K562 (cell line): ENCODE measurements around the gene UBE2H. TPM values are rescaled to one million over a fixed set of nuclear protein-coding genes. Genes with fewer than 3 reads are reported as not detected.

Experiments
- CBX2 ChIP-seq: fragments of 200-600 bp; sonication (generic); IDR thresholded peaks from one replicate; pipeline ENCODE4 v1.6.1; 2012; ENCODE audit warnings: mild to moderate bottlenecking, low read length, inconsistent platforms; ENCODE audit not compliant: insufficient read depth, poor library complexity, severe bottlenecking
- HOMEZ ChIP-seq: fragments of 250-450 bp; sonication (Bioruptor Pico); IDR thresholded peaks from 2 replicates; pipeline ENCODE4 v1.4.0; 2020; ENCODE audit warnings: mild to moderate bottlenecking, moderate library complexity
- ILK ChIP-seq: fragments of 450-650 bp; IDR thresholded peaks from 2 replicates; pipeline ENCODE4 v1.6.1; 2016; ENCODE audit warnings: missing genetic modification characterization, low read depth, mild to moderate bottlenecking, missing compliant biosample characterization, moderate library complexity, borderline replicate concordance
- MXD1 ChIP-seq: fragments of 250-450 bp; sonication (Bioruptor Pico); IDR thresholded peaks from 2 replicates; pipeline ENCODE4 v1.8.0; 2021; ENCODE audit warnings: borderline replicate concordance, mild to moderate bottlenecking, moderate library complexity; ENCODE audit not compliant: poor library complexity, severe bottlenecking
- OTX1 ChIP-seq: fragments of 450-650 bp; formaldehyde crosslinking; IDR thresholded peaks from 2 replicates; pipeline ENCODE4 v1.4.0; 2022; ENCODE audit warnings: mild to moderate bottlenecking
- PHB ChIP-seq: fragments of 250-450 bp; sonication (Bioruptor Pico); IDR thresholded peaks from 2 replicates; pipeline ENCODE4 v1.5.0; 2021
- SIX5 ChIP-seq, 2 experiments: IDR thresholded peaks; 2 replicates each; pipeline ENCODE4 v1.6.1; 2011; ENCODE audit warnings: low read length in 2 of 2, borderline replicate concordance in 1 of 2, low read depth in 1 of 2, mild to moderate bottlenecking in 1 of 2, moderate library complexity in 1 of 2; ENCODE audit not compliant: insufficient read depth in 1 of 2
- SMAD2 ChIP-seq: fragments of 150-350 bp; IDR thresholded peaks from 2 replicates; pipeline ENCODE4 v1.6.1; 2014; ENCODE audit warnings: low read depth, mild to moderate bottlenecking, low read length
- TEAD1 ChIP-seq, 2 experiments: fragments of 450-650 bp in 1 of 2; sonication (generic) in 1 of 2; formaldehyde crosslinking; IDR thresholded peaks; 2 replicates each; pipeline versions ENCODE4 v1.4.0 to v1.8.0; 2020 to 2022; ENCODE audit warnings: mild to moderate bottlenecking in 2 of 2, missing genetic modification reagents in 1 of 2
- THAP12 ChIP-seq: fragments of 250-450 bp; sonication (Bioruptor Pico); IDR thresholded peaks from 2 replicates; pipeline ENCODE4 v1.9.0; 2021; ENCODE audit warnings: mild to moderate bottlenecking, inconsistent platforms
- TRIM25 ChIP-seq: fragments of 450-650 bp; IDR thresholded peaks from 2 replicates; pipeline ENCODE4 v1.7.0; 2016; ENCODE audit warnings: borderline replicate concordance
- ZBTB2 ChIP-seq: fragments of 450-650 bp; IDR thresholded peaks from 2 replicates; pipeline ENCODE4 v1.6.1; 2016; ENCODE audit warnings: antibody characterized with exemption
- ZBTB9 ChIP-seq: fragments of 450-650 bp; formaldehyde crosslinking; IDR thresholded peaks from 2 replicates; pipeline ENCODE4 v1.4.0; 2020; ENCODE audit warnings: mild to moderate bottlenecking, moderate library complexity
- ZNF175 ChIP-seq: fragments of 200-800 bp; sonication (Bioruptor generic); IDR thresholded peaks from 2 replicates; pipeline ENCODE4 v1.6.1; 2016; ENCODE audit warnings: low read depth, mild to moderate bottlenecking, missing genetic modification characterization, missing compliant biosample characterization
- ZNF324 ChIP-seq: fragments of 250-450 bp; sonication (Bioruptor Pico); IDR thresholded peaks from 2 replicates; pipeline ENCODE4 v1.4.0; 2020; ENCODE audit warnings: mild to moderate bottlenecking
- polyA plus RNA-seq, 8 experiments: library from polyadenylated mRNA; depleted of rRNA in 4 of 8; stranded (reverse) in 5 of 8; unstranded in 3 of 8; fragments of >200 nt; fragmentation: Nextera tagmentation in 2 of 8; fragmentation: Illumina TruSeq in 1 of 8; extraction: Ambion mirVana in 2 of 8; extraction: Trizol in 1 of 8; gene quantifications; 2 replicates each; pipeline versions ENCODE4 v1.2.1 to v1.2.3, GENCODE V29; 2011 to 2014; ENCODE audit warnings: inconsistent platforms in 1 of 8, missing spikeins in 1 of 8
- total RNA-seq, 7 experiments: library from RNA; depleted of rRNA in 6 of 7; stranded (reverse); fragments of >200 nt in 6 of 7; fragmentation: Illumina TruSeq in 2 of 7; extraction: Trizol in 2 of 7; gene quantifications; 2 replicates each; pipeline versions ENCODE4 v1.2.1 to v1.2.3, GENCODE V29; 2011 to 2021; ENCODE audit warnings: low replicate concordance in 1 of 7

UBE2H gene
- total and polyA plus RNA-seq, 9 of the 15 experiments (the other 6 are each of a cell fraction or from before 2014, with no cell fraction given), result 6.3 to 33.0 (median 13.3) TPM

- no peak; the same call in 1 of the 2 replicates for TF ChIP-seq PHB
- TF ChIP-seq ZBTB2, result 0 out of 2 replicates have a peak, but pooled peaks have one; percentile 32
- peak; percentile 73 to 83 for TF ChIP-seq SIX5 (IDR thresholded peaks at IDR 0.05; ENCODE audit: borderline replicate concordance in 1 of 2, insufficient read depth in 1 of 2, low read depth in 1 of 2, low read length in 2 of 2)
- TF ChIP-seq ZBTB9, result peak; percentile 79
- peak; percentile 77; the same call in 1 of the 2 replicates for TF ChIP-seq THAP12 (CRISPR knock-in tag)
- TF ChIP-seq HOMEZ (CRISPR knock-in tag), result peak; percentile 32; the same call in 1 of the 2 replicates
- TF ChIP-seq ZNF324 (CRISPR knock-in tag), result no peak
- TF ChIP-seq OTX1, result peak; percentile 92
- peak; percentile 20 for TF ChIP-seq MXD1 (CRISPR knock-in tag)
- no peak for TF ChIP-seq TRIM25
- TF ChIP-seq TEAD1 (CRISPR knock-in tag; IDR thresholded peaks at IDR 0.05), result peak; percentile 17 to 94; a peak in 3 of 4 replicates
- no peak for TF ChIP-seq ZNF175 (CRISPR knock-in tag)
- TF ChIP-seq CBX2, result no peak
- TF ChIP-seq SMAD2, result no peak
- no peak for TF ChIP-seq ILK (tag)
These were observed at the start of gene UBE2H (continued) for GRCh38 chr7:129952653-129953560.
